IMR-90 (cell line): Measurements from ENCODE around the gene PLXNC1. TPM values are rescaled to one million over a fixed set of nuclear protein-coding genes. Genes with fewer than 3 reads are reported as not detected.

Source experiments
- ATAC-seq: fragments of 200-7000 bp; cut with Tn5 transposase; 2 replicates; pipeline ENCODE4 v1.9.1; 2020; ENCODE audit warnings: low read depth, mild to moderate bottlenecking, moderate library complexity
- BruUV-seq: library from RNA; stranded (reverse); fragments of 400-500 nt; replicated peaks from 2 replicates; lab custom pipeline; 2021; lab: Mats Ljungman, UMichigan
- CTCF ChIA-PET: fragments of 300-600 bp; formaldehyde crosslinking; extraction: SDS; loops from one replicate; lab custom pipeline; 2021; ENCODE audit warnings: antibody characterized with exemption; lab: Yijun Ruan, JAX
- POLR2A ChIA-PET: fragments of 300-600 bp; sonication (Branson Sonifier 250); formaldehyde crosslinking; loops from one replicate; lab custom pipeline; 2022; ENCODE audit warnings: antibody characterized with exemption; ENCODE audit not compliant: unreplicated experiment; lab: Charles Lee
- DNase-seq: peaks from one replicate; pipeline ENCODE4 v3.0.0; 2013
- H2AFZ ChIP-seq: replicated peaks from 2 replicates; pipeline ENCODE3; 2013; ENCODE audit warnings: low read length, mild to moderate bottlenecking; ENCODE audit not compliant: poor library complexity
- H2AK5ac ChIP-seq: 2 replicates; pipeline ENCODE4 v1.6.1; 2013; ENCODE audit warnings: low read depth, low read length, inconsistent platforms
- H2AK9ac ChIP-seq: replicated peaks from 2 replicates; pipeline ENCODE3; 2013; ENCODE audit warnings: mild to moderate bottlenecking, low read depth, low read length, moderate library complexity; ENCODE audit not compliant: poor library complexity
- H2BK120ac ChIP-seq: 2 replicates; pipeline ENCODE4 v1.6.1; 2013; ENCODE audit warnings: low read depth, low read length, inconsistent platforms
- H2BK15ac ChIP-seq: 3 replicates; pipeline ENCODE4 v1.6.1; 2013; ENCODE audit warnings: low read depth, low read length, inconsistent platforms
- H2BK20ac ChIP-seq: 2 replicates; pipeline ENCODE4 v1.6.1; 2013; ENCODE audit warnings: low read depth, mild to moderate bottlenecking, inconsistent platforms, low read length, moderate library complexity
- H2BK5ac ChIP-seq: 2 replicates; pipeline ENCODE4 v1.6.1; 2013; ENCODE audit warnings: mild to moderate bottlenecking, low read depth, low read length, inconsistent platforms; ENCODE audit not compliant: poor library complexity, severe bottlenecking
- H3K14ac ChIP-seq: replicated peaks from 2 replicates; pipeline ENCODE4 v1.6.1; 2013; ENCODE audit warnings: low read depth, low read length, inconsistent platforms
- H3K18ac ChIP-seq: 2 replicates; pipeline ENCODE4 v1.6.1; 2013; ENCODE audit warnings: low read depth, low read length, control low read depth
- H3K23ac ChIP-seq: 2 replicates; pipeline ENCODE4 v1.6.1; 2013; ENCODE audit warnings: low read depth, low read length, inconsistent platforms
- H3K27ac ChIP-seq: 2 replicates; pipeline ENCODE4 v1.5.1; 2013; ENCODE audit warnings: mild to moderate bottlenecking, control low read depth, low read length; ENCODE audit not compliant: insufficient read depth
- H3K27me3 ChIP-seq: 2 replicates; pipeline ENCODE4 v1.6.1; 2013; ENCODE audit warnings: low read length; ENCODE audit not compliant: control insufficient read depth, insufficient read depth
- H3K36me3 ChIP-seq: 2 replicates; pipeline ENCODE4 v1.6.1; 2013; ENCODE audit warnings: low read length, mixed read lengths; ENCODE audit not compliant: control insufficient read depth, insufficient read depth
- H3K4ac ChIP-seq: 2 replicates; pipeline ENCODE4 v1.6.1; 2013; ENCODE audit warnings: low read depth, low read length, inconsistent platforms
- H3K4me1 ChIP-seq: 2 replicates; pipeline ENCODE4 v1.6.1; 2013; ENCODE audit warnings: low read length, mixed read lengths; ENCODE audit not compliant: control insufficient read depth, insufficient read depth
- H3K4me2 ChIP-seq: 2 replicates; pipeline ENCODE4 v1.6.1; 2013; ENCODE audit warnings: low read depth, mild to moderate bottlenecking, control low read depth, low read length, moderate library complexity
- H3K4me3 ChIP-seq: 2 replicates; pipeline ENCODE4 v1.5.1; 2013; ENCODE audit warnings: low read depth, mild to moderate bottlenecking, control low read depth, low read length, moderate library complexity; ENCODE audit not compliant: insufficient read depth
- H3K56ac ChIP-seq: 2 replicates; pipeline ENCODE4 v1.6.1; 2013; ENCODE audit warnings: low read length, inconsistent platforms; ENCODE audit not compliant: insufficient read depth; ENCODE audit errors: extremely low read depth
- H3K79me1 ChIP-seq, 2 experiments: 2 replicates each; pipeline ENCODE4 v1.6.1; 2013; ENCODE audit warnings: low read length in 2 of 2, inconsistent platforms in 1 of 2, low read depth in 1 of 2
- H3K9ac ChIP-seq: 2 replicates; pipeline ENCODE4 v1.6.1; 2013; ENCODE audit warnings: low read depth, low read length, control low read depth
- H3K9me1 ChIP-seq: 2 replicates; pipeline ENCODE4 v1.6.1; 2013; ENCODE audit warnings: low read length, inconsistent platforms; ENCODE audit not compliant: insufficient read depth
- H3K9me3 ChIP-seq: 2 replicates; pipeline ENCODE4 v1.6.1; 2013; ENCODE audit warnings: low read length; ENCODE audit not compliant: control insufficient read depth, insufficient read depth
- H4K20me1 ChIP-seq: 2 replicates; pipeline ENCODE4 v1.6.1; 2013; ENCODE audit warnings: low read length, inconsistent platforms; ENCODE audit not compliant: insufficient read depth
- H4K5ac ChIP-seq: 2 replicates; pipeline ENCODE4 v1.6.1; 2013; ENCODE audit warnings: mild to moderate bottlenecking, low read depth, low read length, control low read depth
- H4K8ac ChIP-seq, 2 experiments: 2 replicates each; pipeline ENCODE4 v1.6.1; 2013; ENCODE audit warnings: low read depth in 2 of 2, low read length in 2 of 2, control low read depth in 1 of 2, inconsistent platforms in 1 of 2
- H4K91ac ChIP-seq: 2 replicates; pipeline ENCODE4 v1.6.1; 2013; ENCODE audit warnings: low read depth, low read length, inconsistent platforms; ENCODE audit not compliant: insufficient read depth
- BHLHE40 ChIP-seq: fragments of 150-350 bp; IDR thresholded peaks from 2 replicates; pipeline ENCODE4 v1.6.1; 2016; ENCODE audit warnings: mild to moderate bottlenecking, low read depth, low read length
- CEBPB ChIP-seq: IDR thresholded peaks from 2 replicates; pipeline ENCODE4 v1.6.1; 2012; ENCODE audit warnings: low read depth, low read length, improper control_type of control experiment
- CHD1 ChIP-seq: IDR thresholded peaks from 2 replicates; pipeline ENCODE4 v1.6.1; 2012; ENCODE audit warnings: low read depth, low read length, improper control_type of control experiment
- CTCF ChIP-seq: conservative IDR thresholded peaks from 2 replicates; pipeline ENCODE4 v1.5.1; 2012; ENCODE audit warnings: mild to moderate bottlenecking, low read depth, low read length, improper control_type of control experiment
- ELK1 ChIP-seq: fragments of 150-350 bp; IDR thresholded peaks from 2 replicates; pipeline ENCODE4 v1.6.1; 2016; ENCODE audit warnings: low read depth, mild to moderate bottlenecking, low read length, moderate library complexity, borderline replicate concordance
- FOS ChIP-seq: fragments of 150-350 bp; IDR thresholded peaks from 2 replicates; pipeline ENCODE4 v1.6.1; 2016; ENCODE audit warnings: low read depth, low read length
- MAFK ChIP-seq: IDR thresholded peaks from 2 replicates; pipeline ENCODE4 v1.6.1; 2012; ENCODE audit warnings: low read depth, low read length, improper control_type of control experiment
- MAZ ChIP-seq: IDR thresholded peaks from 2 replicates; pipeline ENCODE4 v1.6.1; 2012; ENCODE audit warnings: low read depth, mild to moderate bottlenecking, low read length, improper control_type of control experiment, moderate library complexity, borderline replicate concordance
- MXI1 ChIP-seq: IDR thresholded peaks from 2 replicates; pipeline ENCODE4 v1.6.1; 2012; ENCODE audit warnings: low read depth, mild to moderate bottlenecking, low read length, moderate library complexity, borderline replicate concordance
- NFE2L2 ChIP-seq: fragments of 150-350 bp; IDR thresholded peaks from 2 replicates; pipeline ENCODE4 v1.6.1; 2016; ENCODE audit warnings: low read depth, mild to moderate bottlenecking, low read length
- POLR2A ChIP-seq: IDR thresholded peaks from 2 replicates; pipeline ENCODE4 v1.6.1; 2012; ENCODE audit warnings: mild to moderate bottlenecking, low read depth, low read length
- RAD21 ChIP-seq: IDR thresholded peaks from 2 replicates; pipeline ENCODE4 v1.6.1; 2012; ENCODE audit warnings: low read length, improper control_type of control experiment
- RCOR1 ChIP-seq: IDR thresholded peaks from 2 replicates; pipeline ENCODE4 v1.6.1; 2012; ENCODE audit warnings: mild to moderate bottlenecking, low read length, improper control_type of control experiment; ENCODE audit not compliant: insufficient replicate concordance
- RFX5 ChIP-seq: IDR thresholded peaks from 2 replicates; pipeline ENCODE4 v1.8.0; 2012; ENCODE audit warnings: low read depth, mild to moderate bottlenecking, low read length, moderate library complexity
- SMC3 ChIP-seq: fragments of 150-350 bp; IDR thresholded peaks from 2 replicates; pipeline ENCODE4 v1.6.1; 2016; ENCODE audit warnings: low read depth, mild to moderate bottlenecking, antibody characterized with exemption, low read length, moderate library complexity
- USF2 ChIP-seq: fragments of 150-350 bp; IDR thresholded peaks from 2 replicates; pipeline ENCODE4 v1.6.1; 2017; ENCODE audit warnings: mild to moderate bottlenecking, antibody characterized with exemption, low read length, low read depth
- WGBS, 2 experiments: methylation state at CpG; one replicate each; pipeline versions ENCODE4 v1.1.5 to v1.1.7; 2013; ENCODE audit warnings: missing lambda C conversion rate in 2 of 2; ENCODE audit not compliant: insufficient read length in 1 of 2; ENCODE audit errors: extremely low coverage in 2 of 2; 5-methylcytosine and 5-hydroxymethylcytosine counted together
- dilution Hi-C: fragments of 300-500 bp; cut with HindIII; formaldehyde crosslinking; loops from one replicate; pipeline ENCODE4 v1.14.3; 2018; ENCODE audit warnings: low sequenced_read_pairs; ENCODE audit not compliant: unreplicated experiment
- in situ Hi-C: fragments of 300-500 bp; cut with MboI; formaldehyde crosslinking; loops from 3 replicates; pipeline ENCODE4 v1.14.3; 2019; ENCODE audit warnings: low sequenced_read_pairs, inconsistent platforms, mixed read lengths
- intact Hi-C: fragments of 100-400 bp; cut with micrococcal nuclease; formaldehyde crosslinking; loops from 2 replicates; pipeline ENCODE4 v1.10.0; 2022
- polyA plus RNA-seq, 3 experiments: library from polyadenylated mRNA; depleted of rRNA; stranded (reverse); fragments of >200 nt; gene quantifications; 2 replicates each; pipeline ENCODE4 v1.2.3, GENCODE V29; 2012; ENCODE audit warnings: low replicate concordance in 1 of 3
- total RNA-seq: library from RNA; depleted of rRNA; stranded (reverse); fragments of >200 nt; gene quantifications from 2 replicates; pipeline ENCODE4 v1.2.3, GENCODE V29; 2012

The PLXNC1 gene
- total and polyA plus RNA-seq, 2 of the 4 experiments (the other 2 are of a cell fraction), result 1.0 to 1.6 TPM

GRCh38 chr12:94261119-94261518 is 112.7 kb downstream of the PLXNC1 start:
- H3K56ac ChIP-seq, result no peak overlapping the region
- no peak overlapping the region for H3K27ac ChIP-seq
- POLR2A ChIA-PET, result no interaction called here
- TF ChIP-seq RCOR1 (no peak), SMC3 (no peak), MXI1 (no peak), FOS (no peak), MAZ (no peak), BHLHE40 (no peak), NFE2L2 (no peak), RFX5 (no peak), CHD1 (no peak), RAD21 (no peak), ELK1 (no peak), CTCF (no peak), CEBPB (no peak), MAFK (no peak), POLR2A (no peak), USF2 (no peak)
- no peaks in the 10 kb centered on the region for H3K79me1 ChIP-seq
- DNase-seq (no peak), ATAC-seq (no peak)
- H3K4me2 ChIP-seq, result no peak overlapping the region
- H4K20me1 ChIP-seq, result no peaks in the 10 kb centered on the region
- no peak overlapping the region for H4K5ac ChIP-seq
- WGBS, 2 experiments, result no CpG with 5 or more reads among the region's 2 CpGs
- intact Hi-C loops, result no loop called here
- dilution Hi-C loops, result no loop called here
- peaks cover 5% of the 10 kb centered on the region for H3K4me1 ChIP-seq
- no TSS peak for BruUV-seq
- H2BK120ac ChIP-seq, result no peak overlapping the region
- H3K4me3 ChIP-seq, result no peak overlapping the region
- no peak overlapping the region for H3K4ac ChIP-seq
- no peak overlapping the region for H2AK9ac ChIP-seq
- H3K9me3 ChIP-seq, result no peaks in the 10 kb centered on the region
- no peak overlapping the region for H2AFZ ChIP-seq
- H4K91ac ChIP-seq, result no peak overlapping the region
- no peaks in the 10 kb centered on the region for H3K27me3 ChIP-seq
- no peaks in the 10 kb centered on the region for H3K36me3 ChIP-seq
- H2BK20ac ChIP-seq, result no peak overlapping the region
- no peak overlapping the region for H3K18ac ChIP-seq
- no peak overlapping the region for H2BK5ac ChIP-seq
- no peak overlapping the region for H4K8ac ChIP-seq
- peaks cover 2% of the 10 kb centered on the region; the same call in 1 of the 2 replicates for H3K9me1 ChIP-seq
- H2BK15ac ChIP-seq, result no peak overlapping the region
- H2AK5ac ChIP-seq, result no peak overlapping the region
- no peak overlapping the region for H3K14ac ChIP-seq
- no peak overlapping the region for H3K23ac ChIP-seq
- in situ Hi-C loops, result no loop called here
- CTCF ChIA-PET, result no interaction called here
- no peak overlapping the region for H3K9ac ChIP-seq
